Endothelial cell of hepatic sinusoid (primary cell): Measurements from ENCODE around the gene CREG2.

Experiments
- in situ Hi-C: cut with HindIII; loops from 2 replicates; pipeline ENCODE4 v1.10.0; 2017; ENCODE audit warnings: low sequenced_read_pairs

The CREG2 gene

GRCh38 chr2:101410114-101410513 lies 22.8 kb upstream of the CREG2 start:
- in situ Hi-C loops: no loop called here

- in situ Hi-C loops: no loop called here
Measured at GRCh38 chr2:101409699-101410098, 22.4 kb upstream of the CREG2 start.

GRCh38 chr2:101408925-101409324 lies 21.6 kb upstream of the CREG2 start:
- in situ Hi-C loops: no loop called here

- in situ Hi-C loops: no loop called here
Measured at GRCh38 chr2:101405351-101405899, 18.1 kb upstream of the CREG2 start.

GRCh38 chr2:101403745-101404144 lies 16.4 kb upstream of the CREG2 start:
- in situ Hi-C loops: no loop called here

GRCh38 chr2:101402630-101403029 lies 15.3 kb upstream of the CREG2 start:
- in situ Hi-C loops: no loop called here

- in situ Hi-C loops: no loop called here
Measured at GRCh38 chr2:101401906-101402305, 14.6 kb upstream of the CREG2 start.

GRCh38 chr2:101401326-101401665 lies 14.0 kb upstream of the CREG2 start:
- in situ Hi-C loops: no loop called here

GRCh38 chr2:101400506-101401325 lies 13.4 kb upstream of the CREG2 start:
- in situ Hi-C loops: no loop called here

- in situ Hi-C loops: no loop called here
Measured at GRCh38 chr2:101400048-101400447, 12.7 kb upstream of the CREG2 start.

- in situ Hi-C loops: no loop called here
Measured at GRCh38 chr2:101399021-101399799, 11.9 kb upstream of the CREG2 start.

GRCh38 chr2:101398116-101398821 lies 11.0 kb upstream of the CREG2 start:
- in situ Hi-C loops: no loop called here

- in situ Hi-C loops: no loop called here
Measured at GRCh38 chr2:101396316-101396717, 9.0 kb upstream of the CREG2 start.

GRCh38 chr2:101395545-101396315 lies 8.4 kb upstream of the CREG2 start:
- in situ Hi-C loops: no loop called here

GRCh38 chr2:101388232-101388631 lies 929 bp upstream of the CREG2 start:
- in situ Hi-C loops: no loop called here

GRCh38 chr2:101386599-101387150 lies 628 bp downstream of the CREG2 start:
- in situ Hi-C loops: no loop called here

- in situ Hi-C loops: loop anchor here (5.0 kb wide), 1 partner anchor 36 kb away; no protein-coding TSS in a partner anchor
Measured at GRCh38 chr2:101383016-101383541, 4.2 kb downstream of the CREG2 start.

- in situ Hi-C loops: loop anchor here (5.0 kb wide), 1 partner anchor 35 kb away; no protein-coding TSS in a partner anchor
Measured at GRCh38 chr2:101382442-101382841, 4.9 kb downstream of the CREG2 start.

GRCh38 chr2:101380376-101380775 lies 6.9 kb downstream of the CREG2 start:
- in situ Hi-C loops: loop anchor here (5.0 kb wide), 1 partner anchor 33 kb away; no protein-coding TSS in a partner anchor

- in situ Hi-C loops: no loop called here
Measured at GRCh38 chr2:101379091-101379490, 8.2 kb downstream of the CREG2 start.
